ENCODE results near the gene C11orf68.

DNA sequence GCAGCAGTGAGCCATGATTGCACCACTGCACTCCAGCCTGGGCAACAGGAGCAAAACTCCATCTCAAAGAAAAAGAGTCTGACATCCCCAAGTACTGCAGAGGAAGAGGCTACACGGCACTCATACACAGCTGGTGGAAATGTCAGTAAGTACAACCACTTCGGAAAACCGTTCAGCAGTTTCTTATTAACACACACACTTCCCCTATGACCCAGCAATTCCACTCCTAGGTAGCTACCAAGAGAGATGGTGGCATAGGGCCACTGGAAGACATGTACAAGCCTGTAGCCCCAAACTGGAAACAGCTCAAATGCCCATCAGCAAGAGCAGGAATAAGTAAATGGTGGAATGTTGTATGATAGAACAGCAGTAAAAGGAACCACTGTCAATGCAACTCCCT, 3.7 kb upstream of the C11orf68 start:
- no peak for TF ChIP-seq CTCF (conservative IDR thresholded peaks at IDR 0.05; ENCODE audit: low read length)
- no peak for TF ChIP-seq EZH2phosphoT487 (IDR thresholded peaks at IDR 0.05; ENCODE audit: borderline replicate concordance, low read depth, low read length)
